ENCODE measurements around the gene SND1. TPM values are rescaled to one million over a fixed set of nuclear protein-coding genes. Genes with fewer than 3 reads are reported as not detected.

The SND1 gene
- total and polyA plus RNA-seq, 10 of the 15 experiments (the other 5 are each of a cell fraction or from before 2014, with no cell fraction given): 52.4 to 270 (median 146) TPM

GRCh38 chr7:127879942-127880341 is 227.9 kb downstream of the SND1 start:
- BruUV-seq (replicated peaks): no TSS peak
- H2AFZ ChIP-seq (ENCODE audit: control insufficient read depth, low read depth, low read length): no peak overlapping the region
- ATAC-seq (no peak), DNase-seq (ENCODE audit: low read depth, low spot score) (no peak), FAIRE-seq (no peak)
- intact Hi-C loops (cut with micrococcal nuclease; ENCODE audit: unreplicated experiment): no loop called here
- no peaks in the 10 kb centered on the region for H3K4me1 ChIP-seq (ENCODE audit: control insufficient read depth, insufficient read depth, low read length)
- H3K9me3 ChIP-seq (replicated peaks; ENCODE audit: control insufficient read depth, insufficient read depth, low read length): no peaks in the 10 kb centered on the region
- TF ChIP-seq HSF1 (IDR thresholded peaks at IDR 0.05; ENCODE audit: low read depth, low read length) (no peak), TBL1XR1 (IDR thresholded peaks at IDR 0.05; ENCODE audit: low read depth, low read length) (no peak), ZBED1 (IDR thresholded peaks at IDR 0.05; ENCODE audit: borderline replicate concordance) (no peak), POLR2A (IDR thresholded peaks at IDR 0.05; ENCODE audit: low read depth, low read length) (no peak), ZNF207 (IDR thresholded peaks at IDR 0.05; ENCODE audit: borderline replicate concordance) (no peak)
- no peak overlapping the region for H3K4me3 ChIP-seq
- peaks cover 6% of the 10 kb centered on the region for H3K79me2 ChIP-seq (ENCODE audit: control insufficient read depth, insufficient read depth, low read length)
- CTCF ChIA-PET: no interaction called here
- in situ Hi-C loops (cut with MboI): no loop called here
- WGBS (ENCODE audit: insufficient coverage, insufficient replicate concordance, low lambda C conversion rate, missing lambda C conversion rate): 100% methylated on average over 5 of the region's 5 CpGs
- H3K4me2 ChIP-seq (ENCODE audit: control insufficient read depth, insufficient read depth): no peak overlapping the region
- POLR2A ChIA-PET: no interaction called here
- RAD21 ChIA-PET (ENCODE audit: unreplicated experiment): no interaction called here
- H3K9ac ChIP-seq (ENCODE audit: control insufficient read depth, insufficient read depth, low read length): no peak overlapping the region
- no peaks in the 10 kb centered on the region for H4K20me1 ChIP-seq (ENCODE audit: control insufficient read depth, insufficient read depth)
- no peak overlapping the region for H3K27ac ChIP-seq (ENCODE audit: control insufficient read depth, insufficient read depth)
- H3K27me3 ChIP-seq (replicated peaks in 1 of 2; ENCODE audit: control insufficient read depth in 2 of 2, insufficient read depth in 2 of 2, low read length in 1 of 2): no peaks in the 10 kb centered on the region
- peaks cover 2 to 6% of the 10 kb centered on the region in 2 experiments; a peak in 2 of 4 replicates for H3K36me3 ChIP-seq (ENCODE audit: control insufficient read depth in 2 of 2, insufficient read depth in 2 of 2, low read length in 1 of 2)
- SMC1A ChIA-PET (ENCODE audit: uncharacterized antibody, unreplicated experiment): interaction anchor here (0.9 to 1.3 kb wide), 4 partner anchors 8 to 88 kb away, joined by 3 to 5 read pairs (median 3); no protein-coding TSS in a partner anchor

GRCh38 chr7:127880454-127880853 is 228.5 kb downstream of the SND1 start:
- WGBS (ENCODE audit: insufficient coverage, insufficient replicate concordance, low lambda C conversion rate, missing lambda C conversion rate): 65% methylated on average over 2 of the region's 2 CpGs
- in situ Hi-C loops (cut with MboI): no loop called here
- ChIA-PET SMC1A (ENCODE audit: uncharacterized antibody, unreplicated experiment) (interaction anchor here (0.9 to 1.2 kb wide), 4 partner anchors 10 to 120 kb away, joined by 3 to 5 read pairs (median 3); no protein-coding TSS in a partner anchor), CTCF (interaction anchor here (0.7 to 0.9 kb wide), 2 partner anchors 16 to 46 kb away, joined by 3 read pairs; no protein-coding TSS in a partner anchor), RAD21 (ENCODE audit: unreplicated experiment) (no interaction called here), POLR2A (interaction anchor here (0.9 kb wide), 1 partner anchor 16 kb away, joined by 3 read pairs; no protein-coding TSS in a partner anchor)
- Histone ChIP-seq H3K4me3 (no peak overlapping the region), H2AFZ (ENCODE audit: control insufficient read depth, low read depth, low read length) (no peak overlapping the region), H3K4me1 (ENCODE audit: control insufficient read depth, insufficient read depth, low read length) (no peaks in the 10 kb centered on the region), H3K9ac (ENCODE audit: control insufficient read depth, insufficient read depth, low read length) (no peak overlapping the region), H3K27ac (ENCODE audit: control insufficient read depth, insufficient read depth) (no peak overlapping the region), H3K4me2 (ENCODE audit: control insufficient read depth, insufficient read depth) (no peak overlapping the region), H3K9me3 (replicated peaks; ENCODE audit: control insufficient read depth, insufficient read depth, low read length) (no peaks in the 10 kb centered on the region), H3K27me3 (replicated peaks in 1 of 2; ENCODE audit: control insufficient read depth in 2 of 2, insufficient read depth in 2 of 2, low read length in 1 of 2) (no peaks in the 10 kb centered on the region), H3K36me3 (ENCODE audit: control insufficient read depth in 2 of 2, insufficient read depth in 2 of 2, low read length in 1 of 2) (peaks cover 2 to 6% of the 10 kb centered on the region in 2 experiments; a peak in 1 of 4 replicates), H3K79me2 (ENCODE audit: control insufficient read depth, insufficient read depth, low read length) (peaks cover 3% of the 10 kb centered on the region), H4K20me1 (ENCODE audit: control insufficient read depth, insufficient read depth) (no peaks in the 10 kb centered on the region)
- ATAC-seq: no peak
- BruUV-seq (replicated peaks): no TSS peak
- intact Hi-C loops (cut with micrococcal nuclease; ENCODE audit: unreplicated experiment): no loop called here
- no peak for DNase-seq (ENCODE audit: low read depth, low spot score)
- no peak for FAIRE-seq
- TF ChIP-seq ETV6 (conservative IDR thresholded peaks at IDR 0.05 in 1 of 2, IDR thresholded peaks at IDR 0.05 in 1 of 2; ENCODE audit: borderline replicate concordance in 1 of 2, low read depth in 1 of 2) (no peak), EGR1 (IDR thresholded peaks at IDR 0.05; ENCODE audit: borderline replicate concordance in 1 of 2, low read depth in 2 of 2, low read length in 2 of 2) (no peak), RAD21 (IDR thresholded peaks at IDR 0.05; ENCODE audit: insufficient read depth, low read depth, low read length) (no peak), SMARCA5 (IDR thresholded peaks at IDR 0.05) (no peak), POLR2AphosphoS2 (IDR thresholded peaks at IDR 0.05; ENCODE audit: low read depth, low read length) (no peak), BMI1 (IDR thresholded peaks at IDR 0.05; ENCODE audit: borderline replicate concordance) (no peak), MTA2 (IDR thresholded peaks at IDR 0.05; ENCODE audit: low read depth) (no peak), KAT2A (conservative IDR thresholded peaks at IDR 0.05; ENCODE audit: control insufficient read depth, low read depth, low read length) (no peak), FOS (IDR thresholded peaks at IDR 0.05; ENCODE audit: borderline replicate concordance, extremely low read depth, insufficient read length) (no peak), USF2 (IDR thresholded peaks at IDR 0.05; ENCODE audit: borderline replicate concordance, low read depth, low read length) (no peak)

All from GM12878 (cell line).